Measurements from ENCODE around the gene IGF2.

Gene IGF2

GRCh38 chr11:2110521-2110920 lies 28.7 kb downstream of the IGF2 start:
- no peak overlapping the region for H3K4me3 ChIP-seq (ENCODE audit: low read length in 2 of 2)
- H3K36me3 ChIP-seq (ENCODE audit: control insufficient read depth in 2 of 2, insufficient read depth in 2 of 2, low read length in 2 of 2), result no peaks in the 10 kb centered on the region
- H3K27me3 ChIP-seq (ENCODE audit: control insufficient read depth in 2 of 2, insufficient read depth in 2 of 2, low read length in 2 of 2), result no peaks in the 10 kb centered on the region
- H3K9ac ChIP-seq (ENCODE audit: low read depth in 1 of 2, low read length in 2 of 2), result no peak overlapping the region
- no peak overlapping the region for H3K27ac ChIP-seq (ENCODE audit: low read depth in 2 of 2, low read length in 2 of 2)
- no peaks in the 10 kb centered on the region for H3K4me1 ChIP-seq (ENCODE audit: control insufficient read depth in 2 of 2, insufficient read depth in 2 of 2, low read length in 2 of 2)
- no peaks in the 10 kb centered on the region for H3K9me3 ChIP-seq (ENCODE audit: control insufficient read depth in 2 of 2, low read length in 2 of 2)

GRCh38 chr11:2109541-2110019 lies 29.6 kb downstream of the IGF2 start:
- H3K27ac ChIP-seq (ENCODE audit: low read depth in 2 of 2, low read length in 2 of 2), result no peak overlapping the region
- no peaks in the 10 kb centered on the region for H3K9me3 ChIP-seq (ENCODE audit: control insufficient read depth in 2 of 2, low read length in 2 of 2)
- H3K9ac ChIP-seq (ENCODE audit: low read depth in 1 of 2, low read length in 2 of 2), result no peak overlapping the region
- no peaks in the 10 kb centered on the region for H3K36me3 ChIP-seq (ENCODE audit: control insufficient read depth in 2 of 2, insufficient read depth in 2 of 2, low read length in 2 of 2)
- H3K27me3 ChIP-seq (ENCODE audit: control insufficient read depth in 2 of 2, insufficient read depth in 2 of 2, low read length in 2 of 2), result no peaks in the 10 kb centered on the region
- no peaks in the 10 kb centered on the region for H3K4me1 ChIP-seq (ENCODE audit: control insufficient read depth in 2 of 2, insufficient read depth in 2 of 2, low read length in 2 of 2)
- no peak overlapping the region for H3K4me3 ChIP-seq (ENCODE audit: low read length in 2 of 2)

GRCh38 chr11:2108675-2109491 lies 30.3 kb downstream of the IGF2 start:
- H3K9ac ChIP-seq (ENCODE audit: low read depth in 1 of 2, low read length in 2 of 2), result no peak overlapping the region
- no peaks in the 10 kb centered on the region for H3K4me1 ChIP-seq (ENCODE audit: control insufficient read depth in 2 of 2, insufficient read depth in 2 of 2, low read length in 2 of 2)
- no peaks in the 10 kb centered on the region for H3K27me3 ChIP-seq (ENCODE audit: control insufficient read depth in 2 of 2, insufficient read depth in 2 of 2, low read length in 2 of 2)
- H3K36me3 ChIP-seq (ENCODE audit: control insufficient read depth in 2 of 2, insufficient read depth in 2 of 2, low read length in 2 of 2), result no peaks in the 10 kb centered on the region
- H3K27ac ChIP-seq (ENCODE audit: low read depth in 2 of 2, low read length in 2 of 2), result no peak overlapping the region
- no peak overlapping the region for H3K4me3 ChIP-seq (ENCODE audit: low read length in 2 of 2)
- no peaks in the 10 kb centered on the region for H3K9me3 ChIP-seq (ENCODE audit: control insufficient read depth in 2 of 2, low read length in 2 of 2)

- no peaks in the 10 kb centered on the region for H3K27me3 ChIP-seq (ENCODE audit: control insufficient read depth in 2 of 2, insufficient read depth in 2 of 2, low read length in 2 of 2)
- no peak overlapping the region for H3K9ac ChIP-seq (ENCODE audit: low read depth in 1 of 2, low read length in 2 of 2)
- H3K27ac ChIP-seq (ENCODE audit: low read depth in 2 of 2, low read length in 2 of 2), result no peak overlapping the region
- no peaks in the 10 kb centered on the region for H3K36me3 ChIP-seq (ENCODE audit: control insufficient read depth in 2 of 2, insufficient read depth in 2 of 2, low read length in 2 of 2)
- no peaks in the 10 kb centered on the region for H3K4me1 ChIP-seq (ENCODE audit: control insufficient read depth in 2 of 2, insufficient read depth in 2 of 2, low read length in 2 of 2)
- no peaks in the 10 kb centered on the region for H3K9me3 ChIP-seq (ENCODE audit: control insufficient read depth in 2 of 2, low read length in 2 of 2)
- no peak overlapping the region for H3K4me3 ChIP-seq (ENCODE audit: low read length in 2 of 2)
These were observed 31.1 kb downstream of the IGF2 start for GRCh38 chr11:2107941-2108630.

GRCh38 chr11:2107521-2107920 lies 31.7 kb downstream of the IGF2 start:
- Histone ChIP-seq H3K4me1 (ENCODE audit: control insufficient read depth in 2 of 2, insufficient read depth in 2 of 2, low read length in 2 of 2) (no peaks in the 10 kb centered on the region), H3K9ac (ENCODE audit: low read depth in 1 of 2, low read length in 2 of 2) (no peak overlapping the region), H3K9me3 (ENCODE audit: control insufficient read depth in 2 of 2, low read length in 2 of 2) (no peaks in the 10 kb centered on the region), H3K4me3 (ENCODE audit: low read length in 2 of 2) (no peak overlapping the region), H3K36me3 (ENCODE audit: control insufficient read depth in 2 of 2, insufficient read depth in 2 of 2, low read length in 2 of 2) (no peaks in the 10 kb centered on the region), H3K27me3 (ENCODE audit: control insufficient read depth in 2 of 2, insufficient read depth in 2 of 2, low read length in 2 of 2) (no peaks in the 10 kb centered on the region), H3K27ac (ENCODE audit: low read depth in 2 of 2, low read length in 2 of 2) (no peak overlapping the region)

GRCh38 chr11:2106583-2107209 lies 32.5 kb downstream of the IGF2 start:
- Histone ChIP-seq H3K9ac (ENCODE audit: low read depth in 1 of 2, low read length in 2 of 2) (no peak overlapping the region), H3K27ac (ENCODE audit: low read depth in 2 of 2, low read length in 2 of 2) (no peak overlapping the region), H3K4me1 (ENCODE audit: control insufficient read depth in 2 of 2, insufficient read depth in 2 of 2, low read length in 2 of 2) (no peaks in the 10 kb centered on the region), H3K36me3 (ENCODE audit: control insufficient read depth in 2 of 2, insufficient read depth in 2 of 2, low read length in 2 of 2) (no peaks in the 10 kb centered on the region), H3K4me3 (ENCODE audit: low read length in 2 of 2) (no peak overlapping the region), H3K9me3 (ENCODE audit: control insufficient read depth in 2 of 2, low read length in 2 of 2) (no peaks in the 10 kb centered on the region), H3K27me3 (ENCODE audit: control insufficient read depth in 2 of 2, insufficient read depth in 2 of 2, low read length in 2 of 2) (no peaks in the 10 kb centered on the region)

- H3K9me3 ChIP-seq (ENCODE audit: control insufficient read depth in 2 of 2, low read length in 2 of 2), result no peaks in the 10 kb centered on the region
- no peak overlapping the region for H3K27ac ChIP-seq (ENCODE audit: low read depth in 2 of 2, low read length in 2 of 2)
- H3K4me3 ChIP-seq (ENCODE audit: low read length in 2 of 2), result no peak overlapping the region
- H3K36me3 ChIP-seq (ENCODE audit: control insufficient read depth in 2 of 2, insufficient read depth in 2 of 2, low read length in 2 of 2), result no peaks in the 10 kb centered on the region
- no peaks in the 10 kb centered on the region for H3K4me1 ChIP-seq (ENCODE audit: control insufficient read depth in 2 of 2, insufficient read depth in 2 of 2, low read length in 2 of 2)
- H3K9ac ChIP-seq (ENCODE audit: low read depth in 1 of 2, low read length in 2 of 2), result no peak overlapping the region
- H3K27me3 ChIP-seq (ENCODE audit: control insufficient read depth in 2 of 2, insufficient read depth in 2 of 2, low read length in 2 of 2), result no peaks in the 10 kb centered on the region
These were observed 33.7 kb downstream of the IGF2 start for GRCh38 chr11:2105511-2105910.

- H3K4me1 ChIP-seq (ENCODE audit: control insufficient read depth in 2 of 2, insufficient read depth in 2 of 2, low read length in 2 of 2), result no peaks in the 10 kb centered on the region
- no peak overlapping the region for H3K27ac ChIP-seq (ENCODE audit: low read depth in 2 of 2, low read length in 2 of 2)
- H3K36me3 ChIP-seq (ENCODE audit: control insufficient read depth in 2 of 2, insufficient read depth in 2 of 2, low read length in 2 of 2), result no peaks in the 10 kb centered on the region
- H3K4me3 ChIP-seq (ENCODE audit: low read length in 2 of 2), result no peak overlapping the region
- no peaks in the 10 kb centered on the region for H3K9me3 ChIP-seq (ENCODE audit: control insufficient read depth in 2 of 2, low read length in 2 of 2)
- H3K9ac ChIP-seq (ENCODE audit: low read depth in 1 of 2, low read length in 2 of 2), result no peak overlapping the region
- H3K27me3 ChIP-seq (ENCODE audit: control insufficient read depth in 2 of 2, insufficient read depth in 2 of 2, low read length in 2 of 2), result no peaks in the 10 kb centered on the region
These were observed 34.4 kb downstream of the IGF2 start for GRCh38 chr11:2104524-2105440.

- Histone ChIP-seq H3K27ac (ENCODE audit: low read depth in 2 of 2, low read length in 2 of 2) (no peak overlapping the region), H3K4me1 (ENCODE audit: control insufficient read depth in 2 of 2, insufficient read depth in 2 of 2, low read length in 2 of 2) (peaks cover 0 to 4% of the 10 kb centered on the region in 2 donors), H3K4me3 (ENCODE audit: low read length in 2 of 2) (no peak overlapping the region), H3K36me3 (ENCODE audit: control insufficient read depth in 2 of 2, insufficient read depth in 2 of 2, low read length in 2 of 2) (no peaks in the 10 kb centered on the region), H3K9me3 (ENCODE audit: control insufficient read depth in 2 of 2, low read length in 2 of 2) (no peaks in the 10 kb centered on the region), H3K27me3 (ENCODE audit: control insufficient read depth in 2 of 2, insufficient read depth in 2 of 2, low read length in 2 of 2) (no peaks in the 10 kb centered on the region), H3K9ac (ENCODE audit: low read depth in 1 of 2, low read length in 2 of 2) (no peak overlapping the region)
These were observed 35.3 kb downstream of the IGF2 start for GRCh38 chr11:2103668-2104523.
